A673 (cell line): ENCODE data around the gene KLHL30.

ENCODE experiments used
- EZH2 ChIP-seq: fragments of 200-600 bp; sonication (generic); IDR thresholded peaks from 2 replicates; pipeline ENCODE4 v1.6.1; 2017; ENCODE audit warnings: borderline replicate concordance, low read depth, mild to moderate bottlenecking, mixed read lengths, antibody characterized with exemption, low read length; ENCODE audit not compliant: poor library complexity, severe bottlenecking
- TF ChIP-seq, protein P1 (sequence below): fragments of 300-800, 200-600 bp; sonication (generic); conservative IDR thresholded peaks from 2 replicates; pipeline ENCODE4 v1.5.1; 2017; ENCODE audit warnings: low read depth, mild to moderate bottlenecking, antibody characterized with exemption, low read length, moderate library complexity, mixed read lengths

DNA sequence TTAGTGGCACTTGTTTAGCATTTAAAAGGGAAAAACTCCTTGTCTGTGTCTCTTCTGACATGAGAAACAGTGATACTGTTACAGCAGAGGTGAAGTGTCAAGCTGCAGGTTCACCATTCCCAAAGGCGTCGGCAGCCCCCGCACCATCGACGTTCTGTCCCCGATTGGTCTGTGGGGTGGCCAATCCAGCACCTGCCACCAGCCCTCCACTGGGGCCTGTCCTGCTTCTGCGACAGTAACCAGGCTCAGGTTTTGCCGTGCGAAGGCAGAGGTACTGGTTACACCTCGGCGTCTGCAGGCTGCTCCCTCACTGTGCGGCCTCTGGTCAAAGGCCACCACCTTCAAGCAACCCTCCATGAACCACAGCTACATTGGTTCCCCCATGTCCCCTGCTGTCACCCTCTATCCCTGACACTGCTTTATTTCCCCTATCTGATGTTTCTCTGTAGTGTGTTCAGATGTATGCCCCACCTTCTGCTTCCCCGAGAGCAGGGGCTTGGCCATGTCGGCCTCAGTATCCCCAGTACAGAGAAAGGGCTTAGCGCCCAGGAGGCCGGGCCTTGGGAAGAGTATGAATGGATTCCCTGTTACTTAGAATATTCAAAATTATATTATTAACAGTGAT lies 46.9 kb upstream of the KLHL30 start:
- TF ChIP-seq, protein P1, sequence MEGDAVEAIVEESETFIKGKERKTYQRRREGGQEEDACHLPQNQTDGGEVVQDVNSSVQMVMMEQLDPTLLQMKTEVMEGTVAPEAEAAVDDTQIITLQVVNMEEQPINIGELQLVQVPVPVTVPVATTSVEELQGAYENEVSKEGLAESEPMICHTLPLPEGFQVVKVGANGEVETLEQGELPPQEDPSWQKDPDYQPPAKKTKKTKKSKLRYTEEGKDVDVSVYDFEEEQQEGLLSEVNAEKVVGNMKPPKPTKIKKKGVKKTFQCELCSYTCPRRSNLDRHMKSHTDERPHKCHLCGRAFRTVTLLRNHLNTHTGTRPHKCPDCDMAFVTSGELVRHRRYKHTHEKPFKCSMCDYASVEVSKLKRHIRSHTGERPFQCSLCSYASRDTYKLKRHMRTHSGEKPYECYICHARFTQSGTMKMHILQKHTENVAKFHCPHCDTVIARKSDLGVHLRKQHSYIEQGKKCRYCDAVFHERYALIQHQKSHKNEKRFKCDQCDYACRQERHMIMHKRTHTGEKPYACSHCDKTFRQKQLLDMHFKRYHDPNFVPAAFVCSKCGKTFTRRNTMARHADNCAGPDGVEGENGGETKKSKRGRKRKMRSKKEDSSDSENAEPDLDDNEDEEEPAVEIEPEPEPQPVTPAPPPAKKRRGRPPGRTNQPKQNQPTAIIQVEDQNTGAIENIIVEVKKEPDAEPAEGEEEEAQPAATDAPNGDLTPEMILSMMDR, result no peak
- TF ChIP-seq EZH2, result no peak
